NCI-H1930 (cell line): ENCODE results near the gene C5orf15.

Source experiments
- DNase-seq, 2 experiments: peaks; one replicate each; lab custom pipeline; 2025; lab: John Stamatoyannopoulos, UW

C5orf15 gene

DNA sequence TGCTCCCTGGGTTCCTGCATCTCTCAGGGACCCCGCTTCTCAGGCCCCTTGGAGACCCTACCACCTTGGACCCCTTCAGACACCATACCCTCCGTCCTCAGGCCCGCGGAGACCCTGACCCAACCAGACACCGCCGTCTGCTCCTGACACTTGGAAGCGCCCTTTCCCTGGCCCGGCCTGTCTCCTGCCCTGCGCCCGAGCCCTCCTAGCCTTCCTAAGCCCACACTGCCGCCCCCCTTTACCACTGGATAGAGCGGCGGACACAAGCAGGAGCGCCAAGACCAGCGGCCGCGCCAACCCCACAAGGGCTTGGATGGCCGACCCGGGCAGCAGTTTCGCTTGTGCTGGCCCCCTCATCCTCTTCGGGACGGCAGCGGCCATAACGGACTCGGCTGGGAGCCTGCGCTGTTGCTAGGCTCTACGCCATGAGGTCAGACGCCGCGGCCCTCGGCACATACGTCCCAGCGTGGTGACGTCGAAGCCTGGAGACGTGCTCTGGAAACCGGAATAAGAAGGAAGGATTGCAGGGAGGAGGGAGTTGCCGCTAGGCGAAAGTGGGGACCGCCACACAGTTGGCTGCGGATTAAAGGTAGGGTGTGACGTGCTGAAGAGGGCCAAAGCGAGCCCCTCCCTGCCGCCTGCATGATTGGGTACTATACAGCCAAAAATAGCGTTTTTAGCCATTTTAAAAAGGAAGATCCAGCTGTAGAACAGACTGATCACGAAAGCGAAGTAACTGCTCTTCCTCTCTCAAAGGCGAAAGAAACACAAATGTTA is at the start of gene C5orf15:
Gene C5orf15, minus strand, starts transcription at position 422 of the 777 bp plus-strand sequence. Its CDS starts 41 bp downstream, at position 381.
- peak; percentile 82 to 86 for DNase-seq

- no peak for DNase-seq
Measured at GRCh38 chr5:134008266-134008749, 39.9 kb upstream of the C5orf15 start.

DNA sequence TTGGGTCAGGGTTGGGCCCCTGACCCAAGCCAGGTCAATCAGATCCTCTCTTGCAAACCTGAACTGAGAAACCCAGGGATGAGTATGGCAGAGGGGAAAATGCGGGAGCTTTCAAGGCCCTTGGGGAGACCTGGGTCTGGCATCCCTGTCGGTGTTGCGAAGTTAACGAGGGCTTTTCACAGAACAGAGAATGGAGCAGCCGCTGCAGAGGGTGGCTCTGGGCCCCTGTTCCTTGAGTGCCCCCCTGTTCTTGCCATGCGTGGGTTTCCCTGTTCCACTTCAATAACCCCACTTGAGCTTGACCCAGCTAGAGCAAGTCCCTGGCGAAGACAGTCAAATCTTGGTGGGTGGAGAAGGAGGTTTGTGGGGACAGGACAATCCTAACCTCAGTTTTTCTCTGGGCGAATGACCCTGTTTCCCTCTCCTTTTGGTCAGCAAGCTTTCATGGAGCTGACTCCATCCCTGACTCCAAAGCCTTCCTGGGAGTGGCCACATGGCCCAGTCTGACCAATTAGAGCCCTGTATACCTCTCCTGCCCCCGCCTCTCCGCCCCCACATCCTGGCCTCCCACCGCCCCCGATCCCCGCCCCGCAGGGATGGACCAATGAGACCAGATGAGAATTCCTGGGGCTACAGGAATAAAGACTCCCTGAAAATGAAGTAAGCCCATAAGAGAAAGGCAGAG is 39.3 kb upstream of the C5orf15 start:
- no peak for DNase-seq

- no peak for DNase-seq
Measured at GRCh38 chr5:134006115-134006514, 37.7 kb upstream of the C5orf15 start.

DNA sequence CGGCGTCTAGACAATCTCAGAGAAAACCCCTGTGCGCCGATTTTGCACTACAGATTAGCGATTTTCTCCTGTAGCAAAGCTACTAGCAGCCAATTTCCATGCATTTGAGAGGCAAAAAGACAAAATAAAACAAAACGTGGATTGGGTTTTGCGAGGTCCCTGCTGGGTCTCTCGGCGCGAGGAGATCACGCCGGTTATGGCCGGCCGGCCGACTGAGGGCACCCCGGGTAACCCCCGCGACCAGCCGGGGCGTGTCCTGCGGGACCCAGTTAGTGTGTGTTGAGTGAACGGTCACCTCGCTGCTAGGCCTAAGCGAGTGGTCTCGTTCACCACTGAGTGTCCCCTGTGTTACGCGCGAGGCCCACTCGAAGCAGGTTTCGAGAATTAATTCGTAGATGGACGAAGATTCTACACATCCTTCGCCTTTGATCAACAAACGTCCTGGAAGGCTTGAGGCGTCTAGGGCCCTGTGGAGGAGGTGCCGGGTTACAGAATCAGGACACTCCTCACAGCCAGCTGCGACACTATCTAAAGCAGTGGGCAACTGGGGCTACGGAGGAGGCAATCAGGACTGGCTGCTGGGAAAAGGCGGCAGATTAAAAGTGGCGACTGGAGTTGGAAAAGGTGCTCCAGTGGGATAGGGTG is 37.1 kb upstream of the C5orf15 start:
- no peak for DNase-seq

- peak; percentile 22 to 42 for DNase-seq
Measured at GRCh38 chr5:134004626-134005416, 36.4 kb upstream of the C5orf15 start, which contains the start of gene VDAC1. VDAC1 (minus strand) TSS chr5:134004975; CDS start chr5:133993012, 11,963 bp downstream.

- DNase-seq: peak in 1 of 2 experiments; percentile 4
Measured at GRCh38 chr5:134003817-134004625, 35.6 kb upstream of the C5orf15 start.

- no peak for DNase-seq
Measured at GRCh38 chr5:134003064-134003816, 34.8 kb upstream of the C5orf15 start.

DNA sequence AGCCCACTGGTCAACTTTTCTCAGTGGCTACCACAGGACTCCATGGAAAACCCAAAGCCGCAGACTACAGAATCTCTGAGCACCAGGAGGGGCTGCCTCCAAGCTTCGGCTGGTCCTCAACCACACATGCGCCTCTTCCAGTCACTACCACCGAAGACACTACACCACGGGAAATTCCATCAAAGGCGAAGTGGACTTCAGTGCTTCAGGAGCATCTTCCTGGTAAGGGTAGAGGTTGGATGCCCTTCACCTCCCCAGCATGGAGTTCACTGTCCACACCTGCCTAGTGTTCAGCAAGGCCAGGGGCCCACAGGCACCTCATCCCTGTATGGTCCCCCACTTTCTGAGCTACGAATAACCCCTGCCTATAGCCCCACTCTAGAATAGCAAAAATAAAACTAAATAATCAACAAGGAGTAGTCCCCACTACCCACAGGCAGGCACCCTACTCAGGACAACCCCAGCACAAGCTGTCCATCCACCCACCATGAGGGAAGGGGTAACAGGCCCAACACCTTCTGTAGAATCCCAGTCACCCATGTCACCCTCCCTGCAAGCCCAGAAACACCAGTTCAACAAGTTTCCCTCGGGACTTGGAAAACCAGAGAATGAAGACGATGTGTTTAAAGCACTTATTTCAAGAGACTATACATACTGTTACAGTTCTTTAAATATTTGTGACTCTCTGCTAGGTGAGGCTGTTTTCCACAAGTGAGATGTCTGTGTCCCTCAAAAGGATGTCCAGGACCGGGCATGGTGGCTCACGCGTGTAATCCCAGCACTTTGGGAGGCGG is 33.7 kb upstream of the C5orf15 start:
- DNase-seq: no peak

DNA sequence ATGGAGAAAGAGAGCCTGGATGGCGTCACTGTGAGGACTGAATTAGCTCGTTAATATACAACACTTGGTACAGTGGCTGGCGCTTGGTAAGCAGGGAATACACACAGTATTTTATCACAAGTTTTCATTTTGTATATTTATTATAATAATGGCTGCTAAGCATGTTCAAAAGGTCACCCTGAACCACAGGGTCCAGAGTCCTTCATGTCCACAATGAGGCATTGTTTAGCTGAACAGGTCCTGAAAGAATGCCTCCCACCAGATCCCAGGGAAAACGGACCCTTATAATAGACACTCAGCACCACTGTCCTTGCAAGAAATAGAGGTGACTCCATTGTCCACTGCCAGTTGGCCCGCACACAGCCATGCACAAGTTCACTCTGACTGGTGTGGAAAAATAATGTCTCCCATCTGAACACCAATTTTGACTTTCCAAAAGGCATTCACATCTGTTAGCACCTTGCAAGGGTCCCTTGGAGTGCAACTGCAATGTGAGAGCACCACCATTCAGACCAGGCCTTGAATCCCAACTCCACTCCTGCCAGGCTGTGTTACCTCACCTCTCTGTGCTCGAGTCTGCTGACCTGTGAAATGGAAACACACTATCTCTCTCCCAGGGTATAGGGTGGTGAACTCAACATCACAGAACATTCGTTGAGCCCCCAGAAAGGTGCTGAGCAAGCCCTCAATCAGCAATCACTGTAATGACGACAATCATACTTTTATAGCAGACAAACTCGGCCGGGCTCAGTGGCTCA is 32.5 kb upstream of the C5orf15 start:
- no peak for DNase-seq

GRCh38 chr5:134000091-134000511 is 31.7 kb upstream of the C5orf15 start:
- DNase-seq: no peak

DNA sequence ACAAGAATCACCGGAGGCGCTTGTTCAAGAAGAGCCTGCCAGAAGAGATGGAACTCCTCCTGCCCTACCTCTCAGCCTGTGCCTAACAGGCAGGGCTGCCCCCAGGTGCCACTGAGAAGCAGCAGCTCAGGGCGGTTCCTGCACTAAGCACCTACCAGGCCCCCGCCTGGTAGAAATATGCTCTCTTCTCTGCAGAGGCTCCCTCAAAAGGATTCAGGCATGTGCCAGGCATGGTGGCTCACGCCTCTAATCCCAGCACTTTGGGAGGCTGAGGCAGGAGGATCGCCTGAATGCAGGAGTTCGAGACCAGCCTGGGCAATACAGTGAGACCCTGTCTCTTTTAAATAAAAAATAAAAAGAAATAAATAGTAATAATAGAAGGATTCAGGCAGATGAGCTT is 30.4 kb upstream of the C5orf15 start:
- DNase-seq: no peak

- DNase-seq: no peak
Measured at GRCh38 chr5:133998042-133998441, 29.6 kb upstream of the C5orf15 start.

DNA sequence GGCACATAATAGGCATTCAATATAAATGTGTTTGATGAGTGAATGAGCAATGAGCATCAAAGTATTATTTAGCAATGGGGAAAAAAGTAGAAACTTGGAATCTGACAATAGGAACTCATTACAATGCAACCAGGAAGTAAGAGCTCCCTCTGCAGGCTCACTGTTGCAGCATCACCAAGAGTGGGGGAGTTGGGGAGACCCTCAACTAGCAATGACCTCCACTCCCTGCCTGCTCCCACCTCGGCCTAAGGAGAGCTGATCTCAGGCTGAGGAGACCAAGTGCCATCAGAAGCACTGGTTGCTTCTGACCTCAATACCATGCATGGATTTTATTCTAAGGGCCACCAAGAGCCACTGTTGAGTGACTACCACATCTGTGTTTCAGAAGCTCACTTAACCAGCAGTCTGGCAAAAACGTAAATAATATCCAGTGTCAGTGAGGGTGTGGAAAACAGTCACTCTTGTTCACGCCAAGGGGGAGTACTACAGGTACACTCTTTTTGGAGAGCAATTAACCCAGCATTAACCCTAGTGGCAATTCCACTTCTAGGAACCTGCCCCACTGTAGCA is 28.3 kb upstream of the C5orf15 start:
- no peak for DNase-seq

DNA sequence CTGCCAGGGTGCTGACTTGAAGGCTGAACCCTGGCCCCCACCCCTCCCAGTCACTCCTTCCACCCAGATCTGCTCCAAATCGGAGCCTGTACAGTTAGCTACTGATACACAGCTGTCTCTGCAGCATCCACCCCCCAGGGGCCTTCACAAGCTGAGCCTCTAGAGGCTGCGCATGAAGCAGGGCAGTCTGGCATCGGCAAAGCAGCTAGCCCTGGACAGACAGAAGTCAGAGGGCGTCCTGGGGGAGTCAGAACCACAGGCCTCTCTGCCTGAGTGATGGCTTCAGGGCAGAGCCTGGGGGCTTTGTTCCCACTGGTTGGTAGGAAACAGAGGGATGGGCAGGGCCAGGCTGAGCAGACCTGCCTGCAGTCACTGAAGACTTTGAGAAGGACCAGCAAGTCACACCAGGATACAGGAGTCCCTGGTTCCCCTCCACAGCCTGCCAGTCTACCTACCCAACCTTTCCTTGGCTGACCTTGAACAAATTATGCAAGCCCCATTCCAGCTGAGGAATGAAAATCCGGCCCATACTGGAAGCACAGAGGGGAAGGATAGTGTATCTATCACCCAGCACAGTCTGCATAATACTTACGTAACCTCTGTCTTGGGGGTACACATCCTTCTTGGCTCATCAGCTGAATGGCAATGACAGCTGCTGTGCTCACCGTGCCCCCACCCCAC is 27.6 kb upstream of the C5orf15 start:
- DNase-seq: no peak

- no peak for DNase-seq
Measured at GRCh38 chr5:133995341-133995740, 26.9 kb upstream of the C5orf15 start.

- no peak for DNase-seq
Measured at GRCh38 chr5:133994990-133995333, 26.5 kb upstream of the C5orf15 start.
